Glutamatergic neuron (in vitro differentiated cells): Measurements from ENCODE around the gene PAIP2. TPM values are rescaled to one million over a fixed set of nuclear protein-coding genes. Genes with fewer than 3 reads are reported as not detected.
A peak's percentile ranks its signal among the peaks of the same experiment; 100 is the strongest.

Source experiments
- DNase-seq: peaks from one replicate; pipeline ENCODE4 v3.0.0; 2022
- H3K27ac Mint-ChIP-seq: one replicate; pipeline ENCODE4 v1.8.0; 2020; ENCODE audit warnings: mild to moderate bottlenecking, mixed read lengths, inconsistent platforms; ENCODE audit not compliant: unreplicated experiment
- H3K27me3 Mint-ChIP-seq: one replicate; pipeline ENCODE4 v1.8.0; 2020; ENCODE audit warnings: mild to moderate bottlenecking, moderate library complexity, mixed read lengths, inconsistent platforms; ENCODE audit not compliant: unreplicated experiment
- H3K36me3 Mint-ChIP-seq: one replicate; pipeline ENCODE4 v1.8.0; 2020; ENCODE audit warnings: mild to moderate bottlenecking, mixed read lengths, inconsistent platforms; ENCODE audit not compliant: unreplicated experiment
- H3K4me1 Mint-ChIP-seq: one replicate; pipeline ENCODE4 v1.8.0; 2020; ENCODE audit warnings: mild to moderate bottlenecking, low read depth, mixed read lengths, inconsistent platforms; ENCODE audit not compliant: unreplicated experiment
- H3K4me3 Mint-ChIP-seq: one replicate; pipeline ENCODE4 v1.8.0; 2020; ENCODE audit warnings: mild to moderate bottlenecking, mixed read lengths, inconsistent platforms; ENCODE audit not compliant: unreplicated experiment
- H3K9me3 Mint-ChIP-seq: one replicate; pipeline ENCODE4 v1.8.0; 2020; ENCODE audit warnings: mild to moderate bottlenecking, moderate library complexity, mixed read lengths, inconsistent platforms; ENCODE audit not compliant: unreplicated experiment
- total RNA-seq: library from RNA; stranded (reverse); fragmentation: NEBNext Ultra II Directional; extraction: Animal tissue kit (Norgen Biotek cat#: 25700); gene quantifications from one replicate; pipeline ENCODE4 v1.2.1, GENCODE V29; 2021; ENCODE audit not compliant: unreplicated experiment
- TF ChIP-seq, protein P1 (sequence below): fragments of 200-600 bp; sonication (generic); IDR thresholded peaks from one replicate; pipeline ENCODE4 v1.5.0; 2021; ENCODE audit not compliant: partially characterized antibody, unreplicated experiment

PAIP2 gene
- total RNA-seq, 1 donor from 2014 or later: 128 TPM

DNA sequence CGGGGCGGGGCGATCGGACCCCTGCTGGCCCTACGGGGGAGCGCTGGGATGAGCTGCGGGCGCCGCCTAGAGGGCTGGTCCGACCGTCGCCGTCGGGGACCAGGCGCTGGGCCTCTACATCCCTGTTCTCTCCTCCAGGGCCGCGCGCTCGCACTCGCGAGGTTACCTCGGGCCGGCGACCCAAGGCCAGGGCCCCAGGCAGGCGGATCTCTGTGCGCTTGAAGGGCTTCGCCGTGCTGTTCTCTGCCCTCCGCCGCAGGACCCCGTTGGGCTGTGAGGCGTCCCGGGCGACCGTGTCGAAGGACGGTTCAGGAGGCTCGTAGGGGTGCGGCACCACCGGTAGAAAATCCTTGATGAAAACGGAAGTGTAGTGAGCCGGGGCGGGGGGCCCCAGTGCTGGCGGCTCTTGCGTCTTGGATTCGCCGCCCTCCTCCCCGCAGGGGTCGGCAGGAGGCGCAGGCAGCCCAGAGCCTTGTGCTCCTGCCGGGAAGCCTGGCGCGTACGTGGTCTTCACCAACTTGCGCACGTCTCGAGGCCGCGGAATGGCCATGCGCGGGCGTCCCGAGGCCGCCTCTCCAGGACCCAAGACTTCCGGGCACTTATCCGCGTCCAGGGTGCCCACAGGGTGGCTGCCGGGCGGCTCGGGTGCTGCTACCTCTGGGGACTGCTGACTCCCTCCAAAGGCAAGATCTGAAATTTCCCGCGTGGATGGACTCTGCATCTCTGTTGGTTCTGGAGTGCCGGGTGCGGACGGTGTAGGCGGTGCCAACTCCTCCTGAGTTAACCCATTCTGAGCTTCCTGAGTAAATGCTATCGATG lies 51.2 kb downstream of the PAIP2 start:
- Mint-ChIP-seq H3K27ac (no peak overlapping the region), H3K9me3 (no peaks in the 10 kb centered on the region), H3K36me3 (no peaks in the 10 kb centered on the region), H3K27me3 (peaks cover 14% of the 10 kb centered on the region), H3K4me1 (peaks cover 3% of the 10 kb centered on the region), H3K4me3 (peak overlapping the region; percentile 78)
- DNase-seq: peak; percentile 89
- TF ChIP-seq, protein P1, sequence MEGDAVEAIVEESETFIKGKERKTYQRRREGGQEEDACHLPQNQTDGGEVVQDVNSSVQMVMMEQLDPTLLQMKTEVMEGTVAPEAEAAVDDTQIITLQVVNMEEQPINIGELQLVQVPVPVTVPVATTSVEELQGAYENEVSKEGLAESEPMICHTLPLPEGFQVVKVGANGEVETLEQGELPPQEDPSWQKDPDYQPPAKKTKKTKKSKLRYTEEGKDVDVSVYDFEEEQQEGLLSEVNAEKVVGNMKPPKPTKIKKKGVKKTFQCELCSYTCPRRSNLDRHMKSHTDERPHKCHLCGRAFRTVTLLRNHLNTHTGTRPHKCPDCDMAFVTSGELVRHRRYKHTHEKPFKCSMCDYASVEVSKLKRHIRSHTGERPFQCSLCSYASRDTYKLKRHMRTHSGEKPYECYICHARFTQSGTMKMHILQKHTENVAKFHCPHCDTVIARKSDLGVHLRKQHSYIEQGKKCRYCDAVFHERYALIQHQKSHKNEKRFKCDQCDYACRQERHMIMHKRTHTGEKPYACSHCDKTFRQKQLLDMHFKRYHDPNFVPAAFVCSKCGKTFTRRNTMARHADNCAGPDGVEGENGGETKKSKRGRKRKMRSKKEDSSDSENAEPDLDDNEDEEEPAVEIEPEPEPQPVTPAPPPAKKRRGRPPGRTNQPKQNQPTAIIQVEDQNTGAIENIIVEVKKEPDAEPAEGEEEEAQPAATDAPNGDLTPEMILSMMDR: peak; percentile 76

DNA sequence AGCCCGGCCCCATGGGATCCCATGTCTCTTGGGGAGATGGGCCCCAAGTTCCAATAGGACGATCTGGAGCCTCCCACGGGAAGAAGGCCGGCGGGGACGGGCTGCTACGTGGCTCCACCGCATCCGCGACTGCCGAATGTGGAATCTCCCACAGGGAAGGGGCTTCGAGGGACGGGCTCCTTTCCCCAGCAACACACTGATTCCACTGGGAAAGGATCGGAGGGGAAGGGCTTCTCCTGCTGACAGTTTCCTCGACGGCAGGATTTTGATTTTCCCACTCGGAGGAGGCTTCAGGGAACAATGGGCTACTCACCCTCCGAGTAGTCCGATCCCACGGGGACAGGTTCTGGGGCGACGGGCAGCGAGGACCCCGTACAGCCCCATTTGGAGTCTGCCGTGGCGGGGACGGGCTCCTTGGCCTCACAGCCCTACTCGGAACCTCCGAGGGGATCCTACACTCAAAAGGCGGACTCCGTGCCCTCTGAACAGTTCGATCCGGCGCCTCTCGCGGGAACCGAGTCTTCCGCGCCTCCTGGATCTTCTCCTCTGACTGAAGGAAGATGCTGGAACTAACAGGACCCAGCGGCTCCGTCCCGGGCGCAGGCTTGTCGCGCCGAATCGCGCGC lies 52.0 kb downstream of the PAIP2 start:
- no peak overlapping the region for H3K27ac Mint-ChIP-seq
- no peaks in the 10 kb centered on the region for H3K36me3 Mint-ChIP-seq
- H3K27me3 Mint-ChIP-seq: peaks cover 14% of the 10 kb centered on the region
- no peaks in the 10 kb centered on the region for H3K9me3 Mint-ChIP-seq
- H3K4me3 Mint-ChIP-seq: peak overlapping the region; percentile 46
- TF ChIP-seq, protein P1: no peak
- no peak for DNase-seq
- H3K4me1 Mint-ChIP-seq: peaks cover 3% of the 10 kb centered on the region

DNA sequence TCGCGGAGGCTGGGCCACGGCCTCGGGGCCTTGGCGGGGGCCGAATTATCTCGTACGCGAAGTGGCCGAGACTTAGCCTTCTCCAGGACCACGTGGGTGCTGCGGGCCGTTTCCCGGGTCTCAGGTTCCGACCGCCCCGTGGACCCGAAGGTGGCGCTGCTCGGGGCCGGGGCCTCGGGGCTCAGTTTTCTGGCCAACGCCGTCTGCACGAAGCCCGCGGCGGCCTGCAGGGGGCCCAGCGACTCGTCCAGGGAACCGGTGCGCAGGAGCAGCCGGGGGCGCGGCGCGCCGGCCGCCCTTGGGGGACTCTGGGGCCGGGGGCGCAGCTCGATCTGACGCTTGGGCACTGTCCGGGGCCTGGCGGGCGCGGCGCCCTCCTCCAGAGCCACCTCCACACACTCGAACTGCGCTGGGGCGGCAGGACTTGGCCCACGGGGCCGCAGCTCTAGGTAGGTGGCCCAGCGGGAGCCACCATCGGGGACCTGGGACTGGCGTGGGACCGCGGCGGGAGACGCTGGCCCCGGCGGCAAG lies 52.5 kb downstream of the PAIP2 start:
- peaks cover 3% of the 10 kb centered on the region for H3K4me1 Mint-ChIP-seq
- H3K36me3 Mint-ChIP-seq: no peaks in the 10 kb centered on the region
- peaks cover 14% of the 10 kb centered on the region for H3K27me3 Mint-ChIP-seq
- TF ChIP-seq, protein P1: peak; percentile 64
- H3K27ac Mint-ChIP-seq: no peak overlapping the region
- no peaks in the 10 kb centered on the region for H3K9me3 Mint-ChIP-seq
- peak; percentile 75 for DNase-seq
- H3K4me3 Mint-ChIP-seq: no peak overlapping the region

DNA sequence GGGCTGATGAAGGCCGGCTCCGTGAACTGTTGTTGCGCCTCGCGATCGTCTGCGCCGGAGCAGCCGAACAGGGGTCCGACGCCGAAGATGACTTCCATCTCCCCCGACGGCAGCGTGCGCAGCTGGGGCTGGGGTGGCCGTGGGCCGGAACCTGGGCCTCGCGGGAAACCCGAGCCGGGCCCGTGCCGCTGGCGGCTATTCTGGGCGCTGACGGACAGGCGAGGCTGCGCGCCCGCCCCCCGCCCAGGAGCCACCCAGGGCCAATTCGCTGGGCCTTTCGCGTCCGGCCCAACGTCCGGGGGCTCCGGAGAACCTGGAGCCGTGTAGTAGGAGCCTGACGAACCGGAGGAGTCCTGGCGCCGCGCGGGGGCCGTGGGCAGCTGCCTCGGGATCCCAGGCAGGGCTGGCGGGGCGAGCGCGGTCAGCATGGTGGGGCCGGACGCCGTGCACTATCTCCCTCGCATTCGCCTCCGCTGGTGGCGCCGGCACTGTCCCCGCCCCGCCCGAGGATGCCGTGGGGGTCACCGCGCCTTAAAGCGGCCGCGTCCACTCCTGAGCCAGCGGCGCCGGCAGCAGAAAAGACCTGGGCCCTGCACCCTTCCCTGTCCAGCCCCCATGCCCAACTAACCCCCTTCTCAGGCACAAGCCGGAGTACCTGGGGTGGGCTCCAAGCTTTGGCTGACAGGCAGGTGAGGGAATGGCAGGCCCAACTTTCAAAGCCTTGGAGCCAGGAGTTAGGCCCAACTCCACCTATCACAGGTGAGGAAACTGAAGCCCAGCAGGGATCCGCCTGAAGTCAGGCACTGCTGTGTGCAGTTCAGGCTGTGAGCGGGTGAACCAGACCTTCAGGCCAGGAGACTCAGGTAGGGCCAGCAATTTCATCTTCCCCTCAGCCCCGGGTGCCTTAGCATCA lies 53.3 kb downstream of the PAIP2 start, which contains the start of gene PROB1:
Gene PROB1 (minus strand): TSS at position 451 of the 913 bp plus-strand sequence. CDS start 23 bp downstream, at position 428.
- Mint-ChIP-seq H3K4me1 (peaks cover 3% of the 10 kb centered on the region), H3K27me3 (peaks cover 11% of the 10 kb centered on the region), H3K27ac (no peak within 1 kb of the TSS), H3K9me3 (no peaks in the 10 kb centered on the region), H3K4me3 (no peak within 1 kb of the TSS), H3K36me3 (no peaks in the 10 kb centered on the region)
- TF ChIP-seq, protein P1: no peak
- DNase-seq: no peak
